Epithelial cell of proximal tubule (primary cell): ENCODE results near the gene TTC16. TPM values are rescaled to one million over a fixed set of nuclear protein-coding genes. Genes with fewer than 3 reads are reported as not detected.
A peak's percentile ranks its signal among the peaks of the same experiment; 100 is the strongest.

Experiments
- DNase-seq: peaks from one replicate; pipeline ENCODE4 v3.0.0-alpha.2; 2011; ENCODE audit warnings: low read depth
- H3K4me3 ChIP-seq: 2 replicates; pipeline ENCODE4 v1.5.1; 2011; ENCODE audit warnings: low read depth, mild to moderate bottlenecking, low read length
- total RNA-seq: library from RNA; depleted of rRNA; stranded (reverse); fragments of >200 nt; gene quantifications from 2 replicates; pipeline ENCODE4 v1.2.3, GENCODE V29; 2015
- TF ChIP-seq, protein P1 (sequence below): conservative IDR thresholded peaks from 2 replicates; pipeline ENCODE4 v1.5.1; 2012; ENCODE audit warnings: low read depth, mild to moderate bottlenecking, low read length

The TTC16 gene
- total RNA-seq, 1 donor from 2014 or later: not detected

- TF ChIP-seq, protein P1, sequence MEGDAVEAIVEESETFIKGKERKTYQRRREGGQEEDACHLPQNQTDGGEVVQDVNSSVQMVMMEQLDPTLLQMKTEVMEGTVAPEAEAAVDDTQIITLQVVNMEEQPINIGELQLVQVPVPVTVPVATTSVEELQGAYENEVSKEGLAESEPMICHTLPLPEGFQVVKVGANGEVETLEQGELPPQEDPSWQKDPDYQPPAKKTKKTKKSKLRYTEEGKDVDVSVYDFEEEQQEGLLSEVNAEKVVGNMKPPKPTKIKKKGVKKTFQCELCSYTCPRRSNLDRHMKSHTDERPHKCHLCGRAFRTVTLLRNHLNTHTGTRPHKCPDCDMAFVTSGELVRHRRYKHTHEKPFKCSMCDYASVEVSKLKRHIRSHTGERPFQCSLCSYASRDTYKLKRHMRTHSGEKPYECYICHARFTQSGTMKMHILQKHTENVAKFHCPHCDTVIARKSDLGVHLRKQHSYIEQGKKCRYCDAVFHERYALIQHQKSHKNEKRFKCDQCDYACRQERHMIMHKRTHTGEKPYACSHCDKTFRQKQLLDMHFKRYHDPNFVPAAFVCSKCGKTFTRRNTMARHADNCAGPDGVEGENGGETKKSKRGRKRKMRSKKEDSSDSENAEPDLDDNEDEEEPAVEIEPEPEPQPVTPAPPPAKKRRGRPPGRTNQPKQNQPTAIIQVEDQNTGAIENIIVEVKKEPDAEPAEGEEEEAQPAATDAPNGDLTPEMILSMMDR: no peak
- no peak for DNase-seq
- no peak overlapping the region for H3K4me3 ChIP-seq
Measured at GRCh38 chr9:127711831-127712274, 4.0 kb upstream of the TTC16 start.

- DNase-seq: no peak
- no peak overlapping the region for H3K4me3 ChIP-seq
- TF ChIP-seq, protein P1: no peak
Measured at GRCh38 chr9:127712371-127712770, 3.5 kb upstream of the TTC16 start.

DNA sequence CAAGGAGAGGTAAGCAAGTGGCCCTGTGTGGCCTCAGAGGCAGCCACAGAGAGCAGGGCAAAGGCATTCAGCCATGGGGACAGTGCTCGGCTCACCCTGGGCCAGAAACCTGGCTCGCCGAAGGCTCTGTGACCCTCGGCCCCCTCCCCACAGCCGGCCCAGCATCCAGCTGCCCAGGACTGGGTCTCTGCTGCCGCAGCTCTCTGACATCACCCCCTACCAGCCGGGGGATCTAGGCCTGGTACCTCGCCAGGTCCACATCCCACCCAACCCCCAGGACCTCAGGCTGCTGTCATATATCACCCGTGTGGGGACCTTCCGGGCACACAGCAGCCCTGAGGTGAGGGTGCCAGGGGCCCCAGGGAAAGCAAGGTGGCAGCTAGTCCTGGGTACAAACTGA, 3.0 kb upstream of the TTC16 start:
- DNase-seq: no peak
- no peak overlapping the region for H3K4me3 ChIP-seq
- TF ChIP-seq, protein P1: no peak

GRCh38 chr9:127714020-127714750, 1.7 kb upstream of the TTC16 start:
- no peak for DNase-seq
- H3K4me3 ChIP-seq: peak overlapping the region; percentile 98
- TF ChIP-seq, protein P1: no peak

- DNase-seq: no peak
- TF ChIP-seq, protein P1: no peak
- H3K4me3 ChIP-seq: peak overlapping the region; percentile 98
Measured at GRCh38 chr9:127714951-127715469, 869 bp upstream of the TTC16 start.

DNA sequence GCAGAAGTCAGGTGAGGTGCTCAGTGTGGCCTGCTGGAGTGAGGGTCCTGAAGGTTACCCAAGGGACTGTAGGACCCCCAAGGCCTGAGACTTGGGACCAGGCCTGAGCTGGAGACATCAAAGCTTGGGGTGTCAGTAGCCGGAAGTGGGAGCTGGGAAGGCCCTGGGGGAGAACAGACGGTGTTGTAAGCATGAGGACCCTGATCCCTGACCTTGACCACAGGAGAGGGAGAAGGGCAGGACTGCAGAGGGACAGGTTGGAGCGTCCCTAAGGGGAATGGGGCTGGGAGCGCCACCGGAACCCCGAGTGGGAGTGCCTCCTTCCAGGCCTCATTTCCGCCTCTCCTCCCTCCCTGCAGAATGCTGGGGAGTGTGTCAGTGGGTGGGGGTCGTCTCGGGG, 533 bp downstream of the TTC16 start:
- no peak for DNase-seq
- peak overlapping the region; percentile 98 for H3K4me3 ChIP-seq
- TF ChIP-seq, protein P1: no peak

DNA sequence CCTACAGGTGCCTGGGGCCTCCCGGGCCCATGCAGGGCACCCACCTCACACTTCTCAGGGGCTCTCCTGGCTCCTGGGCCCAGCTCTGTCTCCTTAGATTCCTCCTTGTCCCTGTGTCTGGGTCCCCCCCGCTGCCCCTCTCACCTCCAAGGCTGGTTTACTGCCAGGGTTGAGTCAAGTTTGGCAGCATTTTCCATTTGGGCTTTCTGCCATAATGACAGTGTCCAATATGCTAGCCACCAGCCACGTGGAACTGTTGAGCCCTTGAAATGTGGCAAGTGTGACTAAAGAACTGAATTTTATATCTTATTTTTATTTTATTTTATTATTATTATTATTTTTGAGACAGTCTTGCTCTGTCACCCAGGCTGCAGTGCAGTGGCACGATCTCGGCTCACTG, 1.9 kb downstream of the TTC16 start:
- no peak for DNase-seq
- TF ChIP-seq, protein P1: no peak
- H3K4me3 ChIP-seq: no peak overlapping the region
